ENCODE measurements around the gene SLC16A6.

Gene SLC16A6

DNA sequence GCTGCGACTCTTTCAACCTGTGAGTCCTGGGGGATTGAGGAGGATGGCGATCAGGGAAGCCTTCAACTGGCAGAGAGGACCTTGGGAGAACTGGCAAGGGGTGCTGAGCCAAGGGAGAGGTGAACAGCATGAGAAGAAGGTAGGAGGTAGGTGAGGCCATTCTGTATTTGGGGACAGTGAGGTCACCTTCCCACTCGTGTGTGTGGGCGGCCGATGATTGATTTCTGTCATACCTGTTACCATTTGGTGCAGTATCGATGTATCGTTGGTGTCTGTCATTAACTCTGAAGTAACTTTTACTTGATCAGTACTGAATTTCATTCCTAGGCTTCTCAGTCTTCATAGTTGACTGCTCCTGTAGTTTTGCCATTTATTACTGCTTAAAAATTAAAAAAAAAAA, 4.2 kb upstream of the SLC16A6 start:
- H3K27ac ChIP-seq = no peak overlapping the region
- intact Hi-C loops (cut with DNase I; ENCODE audit: low total_unique reads) = no loop called here
- no peaks in the 10 kb centered on the region for H3K9me3 ChIP-seq
- H3K4me1 ChIP-seq = peaks cover 0 to 27% (median 22%) of the 10 kb centered on the region in 4 donors
- H3K4me3 ChIP-seq = no peak overlapping the region
- TF ChIP-seq, protein P1, sequence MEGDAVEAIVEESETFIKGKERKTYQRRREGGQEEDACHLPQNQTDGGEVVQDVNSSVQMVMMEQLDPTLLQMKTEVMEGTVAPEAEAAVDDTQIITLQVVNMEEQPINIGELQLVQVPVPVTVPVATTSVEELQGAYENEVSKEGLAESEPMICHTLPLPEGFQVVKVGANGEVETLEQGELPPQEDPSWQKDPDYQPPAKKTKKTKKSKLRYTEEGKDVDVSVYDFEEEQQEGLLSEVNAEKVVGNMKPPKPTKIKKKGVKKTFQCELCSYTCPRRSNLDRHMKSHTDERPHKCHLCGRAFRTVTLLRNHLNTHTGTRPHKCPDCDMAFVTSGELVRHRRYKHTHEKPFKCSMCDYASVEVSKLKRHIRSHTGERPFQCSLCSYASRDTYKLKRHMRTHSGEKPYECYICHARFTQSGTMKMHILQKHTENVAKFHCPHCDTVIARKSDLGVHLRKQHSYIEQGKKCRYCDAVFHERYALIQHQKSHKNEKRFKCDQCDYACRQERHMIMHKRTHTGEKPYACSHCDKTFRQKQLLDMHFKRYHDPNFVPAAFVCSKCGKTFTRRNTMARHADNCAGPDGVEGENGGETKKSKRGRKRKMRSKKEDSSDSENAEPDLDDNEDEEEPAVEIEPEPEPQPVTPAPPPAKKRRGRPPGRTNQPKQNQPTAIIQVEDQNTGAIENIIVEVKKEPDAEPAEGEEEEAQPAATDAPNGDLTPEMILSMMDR (IDR thresholded peaks at IDR 0.05) = no peak
- peaks cover 0 to 45% of the 10 kb centered on the region in 2 donors for H3K27me3 ChIP-seq
- no peak for DNase-seq
- H3K36me3 ChIP-seq = no peaks in the 10 kb centered on the region

DNA sequence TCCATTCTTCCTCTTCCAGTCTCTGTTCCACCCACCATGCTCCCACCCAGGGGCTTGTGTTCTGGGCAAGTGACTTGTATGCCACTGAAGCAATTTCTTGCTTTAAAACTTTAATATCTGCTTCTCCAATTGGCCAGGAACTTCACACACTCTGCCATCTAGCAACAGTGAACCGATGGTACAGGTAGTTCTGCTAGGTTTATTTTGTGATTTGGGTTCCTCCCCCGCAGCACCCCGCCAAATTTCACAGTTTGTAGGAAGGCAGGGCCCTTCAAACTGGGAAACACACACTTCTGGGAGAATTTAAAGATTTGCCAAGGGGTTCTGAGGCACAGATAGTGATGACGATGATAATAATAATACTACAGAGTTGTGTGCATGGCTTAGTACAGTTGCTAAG, 3.7 kb upstream of the SLC16A6 start:
- Histone ChIP-seq H3K27me3 (peaks cover 0 to 47% of the 10 kb centered on the region in 2 donors), H3K27ac (no peak overlapping the region), H3K9me3 (no peaks in the 10 kb centered on the region), H3K4me3 (no peak overlapping the region), H3K4me1 (peaks cover 0 to 28% (median 22%) of the 10 kb centered on the region in 4 donors), H3K36me3 (no peaks in the 10 kb centered on the region)
- no peak for DNase-seq
- TF ChIP-seq, protein P1 (IDR thresholded peaks at IDR 0.05) = no peak
- intact Hi-C loops (cut with DNase I; ENCODE audit: low total_unique reads) = no loop called here

GRCh38 chr17:68294196-68294555, 3.2 kb upstream of the SLC16A6 start:
- no peak for DNase-seq
- Histone ChIP-seq H3K4me1 (peaks cover 0 to 28% (median 22%) of the 10 kb centered on the region in 4 donors), H3K4me3 (no peak overlapping the region), H3K36me3 (no peaks in the 10 kb centered on the region), H3K9me3 (no peaks in the 10 kb centered on the region), H3K27ac (no peak overlapping the region), H3K27me3 (peaks cover 0 to 47% of the 10 kb centered on the region in 2 donors)
- TF ChIP-seq, protein P1 (IDR thresholded peaks at IDR 0.05) = no peak
- intact Hi-C loops (cut with DNase I; ENCODE audit: low total_unique reads) = no loop called here

DNA sequence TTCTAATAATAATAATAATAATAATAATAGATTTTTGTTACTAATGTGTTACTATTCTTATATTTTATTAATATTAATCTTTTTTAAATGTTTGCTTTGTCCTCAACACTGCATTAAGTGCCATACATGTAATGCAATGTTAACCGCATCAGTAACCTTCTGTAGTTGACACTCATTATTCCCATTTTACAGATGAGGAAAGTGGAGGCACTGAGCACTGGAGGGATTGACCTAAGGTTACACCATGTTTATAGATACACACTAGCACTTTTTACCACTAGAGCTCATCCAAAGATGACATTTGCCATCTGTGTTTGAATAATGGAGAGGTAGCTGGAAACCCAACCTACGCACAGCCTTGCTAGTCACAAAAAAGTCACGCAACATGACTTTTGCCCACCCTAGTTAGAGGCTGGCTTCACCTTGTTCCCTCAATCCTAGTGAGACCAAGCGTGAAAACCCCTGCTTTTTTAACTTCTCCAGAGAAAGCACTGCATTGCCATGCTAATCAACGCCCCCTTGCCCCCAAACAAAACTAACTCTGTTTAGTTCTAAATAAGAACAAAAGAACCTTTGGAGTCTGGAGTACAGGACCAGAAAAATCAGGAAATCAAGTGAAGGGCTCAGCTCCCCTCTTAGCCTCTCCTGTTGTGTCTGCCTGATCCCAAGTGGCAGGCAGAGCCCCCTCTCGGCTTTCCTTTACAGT, 2.7 kb upstream of the SLC16A6 start:
- H3K27ac ChIP-seq = no peak overlapping the region
- TF ChIP-seq, protein P1 (IDR thresholded peaks at IDR 0.05) = no peak
- H3K4me1 ChIP-seq = peaks cover 0 to 28% (median 22%) of the 10 kb centered on the region in 4 donors
- peaks cover 0 to 47% of the 10 kb centered on the region in 2 donors for H3K27me3 ChIP-seq
- no peaks in the 10 kb centered on the region for H3K36me3 ChIP-seq
- no peaks in the 10 kb centered on the region for H3K9me3 ChIP-seq
- intact Hi-C loops (cut with DNase I; ENCODE audit: low total_unique reads) = no loop called here
- no peak overlapping the region for H3K4me3 ChIP-seq
- DNase-seq = no peak

DNA sequence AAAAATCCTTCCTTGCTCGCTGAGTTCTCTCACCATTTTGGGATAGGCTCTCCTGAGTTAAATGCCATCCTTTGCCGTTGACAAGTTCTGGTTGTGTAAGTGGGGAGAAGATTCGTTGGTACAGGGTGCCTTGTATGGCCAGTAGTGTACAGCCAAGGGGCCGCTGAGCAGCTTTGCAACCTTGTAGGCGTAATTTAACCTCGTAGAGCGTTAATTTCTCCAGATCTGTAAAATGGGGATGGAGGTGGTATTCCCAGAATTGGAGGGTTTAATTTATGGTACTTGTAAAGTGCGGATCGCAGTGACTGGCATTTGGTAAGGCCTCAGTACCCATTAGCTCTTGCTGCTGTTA, 1.7 kb upstream of the SLC16A6 start:
- peaks cover 0 to 47% of the 10 kb centered on the region in 2 donors for H3K27me3 ChIP-seq
- H3K4me1 ChIP-seq = peaks cover 0 to 28% (median 22%) of the 10 kb centered on the region in 4 donors
- no peak for DNase-seq
- H3K4me3 ChIP-seq = peak overlapping the region in 1 of 2 donors; percentile 66
- intact Hi-C loops (cut with DNase I; ENCODE audit: low total_unique reads) = no loop called here
- TF ChIP-seq, protein P1 (IDR thresholded peaks at IDR 0.05) = no peak
- no peak overlapping the region for H3K27ac ChIP-seq
- no peaks in the 10 kb centered on the region for H3K36me3 ChIP-seq
- H3K9me3 ChIP-seq = no peaks in the 10 kb centered on the region

Measured in tibial artery (tissue), 4 donors.